ENCODE results near the gene PRR33. TPM values are rescaled to one million over a fixed set of nuclear protein-coding genes. Genes with fewer than 3 reads are reported as not detected.

Gene PRR33
- not detected in 2 replicates for total RNA-seq

GRCh38 chr11:1891831-1892115 lies at the start of gene PRR33:
Gene PRR33 (minus strand): TSS chr11:1891895. CDS start chr11:1890584, 1,311 bp downstream.

GRCh38 chr11:1919391-1920127 lies 27.9 kb upstream of the PRR33 start, which contains the start of gene TNNT3:
Gene TNNT3 (plus strand): TSS chr11:1919703. CDS start chr11:1922875, 3,172 bp downstream.

GRCh38 chr11:1852877-1853276 lies 38.8 kb downstream of the PRR33 start, which contains the start of gene LSP1:
Gene LSP1 (plus strand): TSS chr11:1853084. CDS start chr11:1853145, 61 bp downstream.

GRCh38 chr11:1838426-1839144 lies 53.1 kb downstream of the PRR33 start, which contains the start of gene TNNI2:
Gene TNNI2 (plus strand): TSS chr11:1838981. CDS start chr11:1839697, 716 bp downstream.

Other genes starting within 250 kb of the PRR33 start
- gene KRTAP5-6, start 194.7 kb downstream of the PRR33 start, total RNA-seq, result not detected in 2 replicates
- gene IFITM10, start 141.3 kb downstream of the PRR33 start, total RNA-seq, result 0.89 and 1.5 TPM in 2 replicates
- 125 and 288 TPM in 2 replicates for gene CTSD, start 128.0 kb downstream of the PRR33 start, total RNA-seq
- gene SYT8, start 56.9 kb downstream of the PRR33 start, total RNA-seq, result not detected in 2 replicates
- gene TNNI2, start 52.9 kb downstream of the PRR33 start, total RNA-seq, result not detected in 2 replicates
- gene LSP1, start 38.8 kb downstream of the PRR33 start, total RNA-seq, result 0.33 and 0.62 TPM in 2 replicates
- not detected in 2 replicates for gene TNNT3, start 27.8 kb upstream of the PRR33 start, total RNA-seq
- 229 and 349 TPM in 2 replicates for gene MRPL23, start 55.4 kb upstream of the PRR33 start, total RNA-seq
- 0.50 and 0.55 TPM in 2 replicates for gene H19, start 105.9 kb upstream of the PRR33 start, total RNA-seq
- 0.11 and 0.25 TPM in 2 replicates for gene IGF2, start 247.5 kb upstream of the PRR33 start, total RNA-seq

All from uterine smooth muscle cell (primary cell).